Dermis blood vessel endothelial cell (primary cell): Measurements from ENCODE around the gene MRTFB. TPM values are rescaled to one million over a fixed set of nuclear protein-coding genes. Genes with fewer than 3 reads are reported as not detected.
A peak's percentile ranks its signal among the peaks of the same experiment; 100 is the strongest.

Experiments
- DNase-seq: peaks from one replicate; pipeline ENCODE4 v3.0.0; 2010
- total RNA-seq: library from RNA; depleted of rRNA; stranded (reverse); fragments of >200 nt; gene quantifications from 2 replicates; pipeline ENCODE4 v1.2.3, GENCODE V29; 2014

Gene MRTFB
- total RNA-seq, 1 donor from 2014 or later: 20.8 TPM

GRCh38 chr16:14289692-14290340 is 218.7 kb downstream of the MRTFB start:
- peak; percentile 44 for DNase-seq

GRCh38 chr16:14291286-14291685 is 220.2 kb downstream of the MRTFB start:
- DNase-seq: no peak

GRCh38 chr16:14292051-14292825 is 221.1 kb downstream of the MRTFB start:
- no peak for DNase-seq

- DNase-seq: no peak
Observed at GRCh38 chr16:14296663-14297062, 225.5 kb downstream of the MRTFB start.

- DNase-seq: no peak
Observed at GRCh38 chr16:14298374-14299122, 227.4 kb downstream of the MRTFB start.

- peak; percentile 89 for DNase-seq
Observed at GRCh38 chr16:14300705-14301168, 229.6 kb downstream of the MRTFB start.

- DNase-seq: peak; percentile 27
Observed at GRCh38 chr16:14301169-14302030, 230.3 kb downstream of the MRTFB start.

- peak; percentile 66 for DNase-seq
Observed at GRCh38 chr16:14302031-14302398, 230.9 kb downstream of the MRTFB start.

- peak; percentile 24 for DNase-seq
Observed at GRCh38 chr16:14302399-14303181, 231.5 kb downstream of the MRTFB start.

GRCh38 chr16:14303182-14303618 is 232.1 kb downstream of the MRTFB start:
- peak; percentile 36 for DNase-seq

- no peak for DNase-seq
Observed at GRCh38 chr16:14303639-14304394, 232.7 kb downstream of the MRTFB start.

GRCh38 chr16:14304891-14305460 is 233.9 kb downstream of the MRTFB start:
- no peak for DNase-seq

- no peak for DNase-seq
Observed at GRCh38 chr16:14306485-14307058, 235.5 kb downstream of the MRTFB start.

- DNase-seq: no peak
Observed at GRCh38 chr16:14307059-14307526, 236.0 kb downstream of the MRTFB start.

- no peak for DNase-seq
Observed at GRCh38 chr16:14307527-14308367, 236.6 kb downstream of the MRTFB start.

GRCh38 chr16:14308368-14308723 is 237.2 kb downstream of the MRTFB start:
- DNase-seq: no peak

- no peak for DNase-seq
Observed at GRCh38 chr16:14309001-14309886, 238.1 kb downstream of the MRTFB start.

GRCh38 chr16:14309906-14310305 is 238.8 kb downstream of the MRTFB start:
- DNase-seq: no peak
